Measurements from ENCODE around the gene NACC2. TPM values are rescaled to one million over a fixed set of nuclear protein-coding genes. Genes with fewer than 3 reads are reported as not detected.

Gene NACC2
- total and polyA plus RNA-seq, 2 donors (not counting 3 experiments of a cell fraction or from before 2014, with no cell fraction given): 15.8 to 27.1 TPM

- no peaks in the 10 kb centered on the region for H4K20me1 ChIP-seq (replicated peaks; ENCODE audit: control insufficient read depth, extremely low read depth, insufficient read depth, low read length)
- CTCF ChIA-PET: interaction anchor here (1.0 kb wide), 1 partner anchor 31 kb away, joined by 3 read pairs; no protein-coding TSS in a partner anchor
- no peaks in the 10 kb centered on the region for H3K9me3 ChIP-seq (replicated peaks; ENCODE audit: control insufficient read depth, insufficient read depth, low read length)
- intact Hi-C loops (cut with micrococcal nuclease) (no loop called here), dilution Hi-C loops (cut with MboI; ENCODE audit: extremely low pct_ligation_motif_present, low sequenced_read_pairs) (no loop called here)
- no peak overlapping the region for H3K4me3 ChIP-seq (replicated peaks in 1 of 3; ENCODE audit: insufficient read depth in 1 of 3, low read depth in 1 of 3, low read length in 3 of 3)
- H3K9ac ChIP-seq (replicated peaks; ENCODE audit: extremely low read depth, insufficient read depth, low read length): no peak overlapping the region
- DNase-seq (ENCODE audit: low read depth, low spot score) (no peak), FAIRE-seq (no peak)
- POLR2A ChIA-PET: no interaction called here
- no peaks in the 10 kb centered on the region for H3K36me3 ChIP-seq (ENCODE audit: control insufficient read depth in 2 of 2, extremely low read depth in 1 of 2, insufficient read depth in 2 of 2, low read length in 2 of 2)
- H3K27ac ChIP-seq (ENCODE audit: insufficient read depth, low read depth, low read length): no peak overlapping the region
- no TSS peak for BruUV-seq (replicated peaks)
- no peak overlapping the region for H2AFZ ChIP-seq (ENCODE audit: low read depth, low read length)
- no peaks in the 10 kb centered on the region for H3K4me1 ChIP-seq (ENCODE audit: control insufficient read depth, extremely low read depth, insufficient read depth, low read length)
- no peaks in the 10 kb centered on the region for H3K27me3 ChIP-seq (ENCODE audit: control insufficient read depth in 2 of 2, insufficient read depth in 2 of 2, low read length in 2 of 2)
- no peaks in the 10 kb centered on the region for H3K9me1 ChIP-seq (replicated peaks; ENCODE audit: control insufficient read depth, extremely low read depth, insufficient read depth, low read length)
- H3K79me2 ChIP-seq (ENCODE audit: control insufficient read depth, insufficient read depth, low read length): peaks cover 23% of the 10 kb centered on the region
- H3K4me2 ChIP-seq (ENCODE audit: insufficient read depth, low read length): no peak overlapping the region
- no peak for TF ChIP-seq JUN (IDR thresholded peaks at IDR 0.05; ENCODE audit: borderline replicate concordance, insufficient read depth, insufficient read length, low read depth)
- TF ChIP-seq EZH2 (IDR thresholded peaks at IDR 0.05; ENCODE audit: borderline replicate concordance, low read depth, low read length, severe bottlenecking): no peak
- TF ChIP-seq FOS (IDR thresholded peaks at IDR 0.05; ENCODE audit: borderline replicate concordance, insufficient read depth, low read length): no peak
- TF ChIP-seq POLR2AphosphoS5 (IDR thresholded peaks at IDR 0.05; ENCODE audit: insufficient read depth, low read depth, low read length): no peak
- TF ChIP-seq CTCF (IDR thresholded peaks at IDR 0.05; ENCODE audit: extremely low read depth in 1 of 2, insufficient read depth in 1 of 2, low read depth in 1 of 2, low read length in 2 of 2): no peak
- no peak for TF ChIP-seq MYC (IDR thresholded peaks at IDR 0.05; ENCODE audit: low read depth, low read length)
- TF ChIP-seq, protein P1, sequence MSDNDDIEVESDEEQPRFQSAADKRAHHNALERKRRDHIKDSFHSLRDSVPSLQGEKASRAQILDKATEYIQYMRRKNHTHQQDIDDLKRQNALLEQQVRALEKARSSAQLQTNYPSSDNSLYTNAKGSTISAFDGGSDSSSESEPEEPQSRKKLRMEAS (IDR thresholded peaks at IDR 0.05; ENCODE audit: insufficient read depth, insufficient read length): no peak
These were observed 74.9 kb downstream of the NACC2 start for GRCh38 chr9:136020206-136020605.
